Karpas-422 (cell line): ENCODE measurements around the gene SLC25A29. TPM values are rescaled to one million over a fixed set of nuclear protein-coding genes. Genes with fewer than 3 reads are reported as not detected.
A peak's percentile ranks its signal among the peaks of the same experiment; 100 is the strongest.
"Not testable (repeated sequence)": the region's sequence is repeated elsewhere in the genome, so short reads cannot be mapped to it uniquely, and the experiment has no call there.

ENCODE experiments used
- DNase-seq: peaks from one replicate; pipeline ENCODE4 v3.0.0-alpha.2; 2015
- H2AFZ ChIP-seq: fragments of 200-600 bp; sonication (generic); 2 replicates; pipeline ENCODE4 v1.6.1; 2014; ENCODE audit warnings: antibody characterized with exemption, low read length, mixed read lengths
- H3K27ac ChIP-seq: fragments of 200-600 bp; sonication (generic); 2 replicates; pipeline ENCODE4 v1.5.1; 2014; ENCODE audit warnings: mild to moderate bottlenecking, low read length, moderate library complexity
- H3K27me3 ChIP-seq: fragments of 200-600 bp; sonication (generic); 2 replicates; pipeline ENCODE4 v1.6.1; 2014; ENCODE audit warnings: low read length, mixed read lengths
- H3K36me3 ChIP-seq: fragments of 200-600 bp; sonication (generic); 2 replicates; pipeline ENCODE4 v1.6.1; 2014; ENCODE audit warnings: low read length, mixed read lengths; ENCODE audit not compliant: insufficient read depth
- H3K4me1 ChIP-seq: fragments of 200-600 bp; sonication (generic); 2 replicates; pipeline ENCODE4 v1.6.1; 2014; ENCODE audit warnings: mild to moderate bottlenecking, low read length, mixed read lengths
- H3K4me2 ChIP-seq: fragments of 200-600 bp; sonication (generic); 2 replicates; pipeline ENCODE4 v1.6.1; 2014; ENCODE audit warnings: low read length, low read depth, mild to moderate bottlenecking; ENCODE audit not compliant: poor library complexity, severe bottlenecking
- H3K4me3 ChIP-seq: fragments of 200-600 bp; sonication (generic); 2 replicates; pipeline ENCODE4 v1.5.1; 2014; ENCODE audit warnings: mild to moderate bottlenecking, antibody characterized with exemption, low read length, mixed read lengths
- H3K79me2 ChIP-seq: fragments of 200-600 bp; sonication (generic); 2 replicates; pipeline ENCODE4 v1.6.1; 2014; ENCODE audit warnings: mild to moderate bottlenecking, low read length, mixed read lengths
- H3K9ac ChIP-seq: fragments of 200-600 bp; sonication (generic); 2 replicates; pipeline ENCODE4 v1.6.0; 2014; ENCODE audit warnings: low read length
- H3K9me2 ChIP-seq: fragments of 200-600 bp; sonication (generic), shearing (Covaris generic); replicated peaks from 2 replicates; pipeline ENCODE4 v1.6.0; 2014; ENCODE audit warnings: mild to moderate bottlenecking, low read length, moderate library complexity; ENCODE audit not compliant: insufficient read depth
- H3K9me3 ChIP-seq: fragments of 300-700, 200-600 bp; sonication (generic); 2 replicates; pipeline ENCODE4 v1.6.1; 2014; ENCODE audit warnings: low read length, mixed read lengths
- H4K20me1 ChIP-seq: fragments of 200-600 bp; sonication (generic); 2 replicates; pipeline ENCODE4 v1.6.1; 2014; ENCODE audit warnings: mild to moderate bottlenecking, antibody characterized with exemption, low read length, low read depth; ENCODE audit not compliant: insufficient read depth
- total RNA-seq: library from RNA; depleted of rRNA; stranded (reverse); fragments of >200 nt; shearing (Covaris generic); gene quantifications from 2 replicates; pipeline ENCODE4 v1.2.3, GENCODE V29; 2014; ENCODE audit warnings: low replicate concordance

Gene SLC25A29
- total RNA-seq, 1 experiment from 2014 or later = 29.4 TPM

DNA sequence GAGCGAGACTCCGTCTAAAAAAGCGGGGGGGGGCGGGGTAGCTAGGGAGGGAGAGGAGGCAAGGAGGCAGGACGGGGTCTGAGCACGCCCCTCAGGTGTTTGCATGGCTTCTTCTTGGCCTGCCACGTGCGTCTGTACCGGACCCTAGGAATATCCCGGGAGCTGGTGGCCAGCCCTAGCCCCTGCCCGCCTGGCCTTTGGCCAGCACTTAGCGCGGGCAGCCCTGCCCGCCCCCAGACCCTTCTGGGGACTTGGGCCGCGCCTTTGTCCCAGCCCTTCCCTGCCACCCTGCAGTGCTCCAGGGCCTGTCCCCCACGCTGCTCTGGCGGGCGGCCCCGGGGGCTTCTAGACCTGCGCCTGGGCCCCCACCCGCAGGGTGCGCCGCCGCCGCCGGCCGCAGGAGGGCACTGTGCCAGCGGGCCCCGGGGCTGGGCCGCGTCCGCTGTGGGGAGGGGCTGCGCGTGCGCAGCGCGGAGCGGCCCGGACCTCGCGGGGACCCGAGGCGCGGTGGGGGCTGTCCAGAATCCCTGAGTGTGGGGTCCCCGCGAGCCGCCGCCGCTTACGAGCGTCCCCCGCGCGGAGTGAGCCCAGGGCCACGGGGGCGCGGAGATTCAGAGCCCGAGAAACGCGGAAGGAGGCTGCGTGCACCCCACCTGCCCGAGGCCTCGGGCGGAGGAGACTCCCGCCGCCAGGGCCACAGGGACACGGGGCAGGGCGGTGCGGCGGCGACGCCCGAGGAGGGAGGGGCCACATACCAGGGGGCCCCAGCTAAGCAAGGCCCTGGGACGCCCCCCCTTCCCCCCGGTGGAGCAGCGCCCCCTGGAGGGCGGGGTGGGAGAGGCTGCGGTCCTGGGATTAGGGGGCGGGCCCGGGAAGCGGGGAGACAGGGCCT, 21.0 kb downstream of the SLC25A29 start:
- no peaks in the 10 kb centered on the region for H3K9me2 ChIP-seq
- H3K4me1 ChIP-seq = peaks cover 61% of the 10 kb centered on the region
- peak overlapping the region; percentile 78 for H3K4me3 ChIP-seq
- no peaks in the 10 kb centered on the region for H3K9me3 ChIP-seq
- H3K79me2 ChIP-seq = peaks cover 37% of the 10 kb centered on the region
- peaks cover 4% of the 10 kb centered on the region; the same call in 1 of the 2 replicates for H3K36me3 ChIP-seq
- peak overlapping the region; percentile 96 for H3K4me2 ChIP-seq
- H4K20me1 ChIP-seq = 0 out of 2 replicates have a peak, but pooled peaks cover 8% of the 10 kb centered on the region
- peak overlapping the region; percentile 73; the same call in 1 of the 2 replicates for H2AFZ ChIP-seq
- no peaks in the 10 kb centered on the region for H3K27me3 ChIP-seq
- H3K27ac ChIP-seq = peak overlapping the region; percentile 75
- peak overlapping the region; percentile 94 for H3K9ac ChIP-seq
- peak; percentile 95 for DNase-seq

DNA sequence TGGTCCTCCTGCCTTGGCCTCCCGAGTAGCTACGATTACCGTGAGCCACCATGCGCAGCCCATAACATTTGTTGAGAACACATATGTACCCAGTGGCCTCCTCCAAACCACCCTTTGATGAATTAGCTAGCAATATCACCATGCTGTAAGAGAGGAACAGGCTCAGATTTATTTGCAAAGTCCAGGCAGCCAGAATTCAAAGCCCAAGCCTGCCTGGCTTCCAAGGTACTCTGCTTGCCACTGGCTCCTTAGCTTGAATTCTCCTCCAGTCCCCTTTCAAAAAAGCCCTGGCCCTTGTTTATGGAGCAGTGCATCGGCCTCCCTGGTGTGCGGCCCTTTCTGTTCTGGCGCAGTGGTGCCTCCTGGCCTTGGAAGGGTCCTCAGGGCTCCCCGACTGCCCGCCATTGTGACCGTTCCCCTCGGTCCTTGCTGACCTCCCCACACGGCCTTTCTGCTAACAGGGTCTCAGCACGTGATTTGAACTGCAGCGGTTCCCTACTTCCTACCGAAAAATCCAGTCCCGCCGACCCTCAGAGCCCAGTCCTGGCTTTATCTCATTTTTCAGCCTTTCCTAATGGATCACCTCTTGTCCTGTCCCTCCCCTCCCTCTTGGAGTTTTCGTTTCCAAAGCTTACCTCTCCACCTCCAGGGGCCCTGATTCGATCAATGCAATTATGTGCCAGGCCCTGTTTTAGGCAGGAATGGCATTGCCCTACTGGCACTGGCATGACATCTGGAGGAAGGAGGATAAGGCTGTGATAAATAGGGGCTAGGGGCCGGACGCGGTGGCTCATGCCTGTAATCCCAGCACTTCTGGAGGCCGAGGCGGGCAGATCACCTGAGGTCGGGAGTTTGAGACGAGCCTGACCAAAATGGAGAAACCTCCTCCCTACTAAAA, 22.0 kb downstream of the SLC25A29 start:
- Histone ChIP-seq H3K4me2 (peak overlapping the region; percentile 96), H3K4me1 (peaks cover 51% of the 10 kb centered on the region), H3K27ac (peak overlapping the region; percentile 75), H4K20me1 (0 out of 2 replicates have a peak, but pooled peaks cover 10% of the 10 kb centered on the region), H2AFZ (no peak overlapping the region), H3K9me2 (no peaks in the 10 kb centered on the region), H3K27me3 (no peaks in the 10 kb centered on the region), H3K4me3 (peak overlapping the region; percentile 78), H3K9ac (peak overlapping the region; percentile 94), H3K79me2 (peaks cover 47% of the 10 kb centered on the region), H3K36me3 (peaks cover 5% of the 10 kb centered on the region; the same call in 1 of the 2 replicates), H3K9me3 (no peaks in the 10 kb centered on the region)
- DNase-seq = no peak

DNA sequence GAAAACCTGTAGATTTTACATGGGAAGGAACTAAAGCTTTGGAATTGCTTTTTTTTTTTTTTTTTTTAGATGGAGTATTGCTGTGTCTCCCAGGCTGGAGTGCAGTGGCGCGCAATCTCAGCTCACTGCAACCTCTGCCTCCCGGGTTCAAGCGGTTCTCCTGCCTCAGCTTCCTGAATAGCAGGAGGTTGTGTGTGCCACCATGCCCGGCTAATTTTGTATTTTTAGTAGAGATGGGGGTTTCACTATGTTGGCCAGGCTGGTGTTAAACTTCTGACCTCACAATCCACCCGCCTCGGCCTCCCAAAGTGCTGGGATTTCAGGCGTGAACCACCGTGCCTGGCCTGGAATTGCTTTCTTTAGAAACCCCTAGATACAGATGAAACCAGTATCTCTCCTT, 22.8 kb downstream of the SLC25A29 start:
- not testable (repeated sequence) for H3K9me3 ChIP-seq, H3K27me3 ChIP-seq, H3K9me2 ChIP-seq, H3K4me3 ChIP-seq, H3K4me2 ChIP-seq, H3K27ac ChIP-seq, H3K9ac ChIP-seq, H3K36me3 ChIP-seq, H2AFZ ChIP-seq, DNase-seq
- H4K20me1 ChIP-seq = peaks cover 16% of the 10 kb centered on the region; the same call in 1 of the 2 replicates
- peaks cover 43% of the 10 kb centered on the region for H3K4me1 ChIP-seq
- H3K79me2 ChIP-seq = peaks cover 50% of the 10 kb centered on the region

DNA sequence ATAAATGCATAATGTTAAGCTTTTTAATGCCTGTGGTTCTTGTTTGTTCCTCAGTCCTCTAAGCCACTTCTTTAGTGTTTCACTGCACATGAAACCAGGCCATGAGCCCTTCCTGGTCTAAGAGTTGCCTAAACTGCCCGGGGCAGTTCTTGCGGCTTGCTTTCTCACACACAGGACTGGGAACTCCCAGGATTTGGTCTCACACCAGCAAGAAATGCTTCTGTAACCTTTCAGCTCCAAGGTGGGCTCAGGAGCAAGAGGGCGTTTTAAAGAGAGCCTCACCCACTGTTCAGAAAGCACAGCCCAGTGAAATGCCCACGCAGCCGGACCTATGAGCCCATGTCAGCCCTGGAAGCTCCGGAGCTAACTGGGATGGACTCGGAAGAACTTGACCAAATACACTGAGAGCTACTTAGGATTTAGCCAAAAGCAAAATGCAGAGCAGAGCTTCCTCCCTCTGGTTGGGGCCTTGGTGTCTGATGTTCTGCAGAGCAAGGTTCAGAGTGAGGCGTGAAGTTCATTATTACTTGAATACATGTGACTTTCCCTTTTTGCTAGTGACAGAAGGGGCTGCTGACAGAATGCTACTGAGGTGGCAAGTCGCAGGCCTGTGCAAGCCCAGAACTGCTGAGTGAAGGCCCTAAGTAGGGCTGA, 23.4 kb downstream of the SLC25A29 start:
- no peaks in the 10 kb centered on the region for H3K9me3 ChIP-seq
- H3K36me3 ChIP-seq = peaks cover 11% of the 10 kb centered on the region; the same call in 1 of the 2 replicates
- DNase-seq = no peak
- no peak overlapping the region for H3K9ac ChIP-seq
- no peak overlapping the region for H2AFZ ChIP-seq
- H3K27ac ChIP-seq = no peak overlapping the region
- H4K20me1 ChIP-seq = peaks cover 19% of the 10 kb centered on the region; the same call in 1 of the 2 replicates
- H3K4me2 ChIP-seq = no peak overlapping the region
- H3K4me3 ChIP-seq = no peak overlapping the region
- H3K79me2 ChIP-seq = peaks cover 56% of the 10 kb centered on the region
- no peaks in the 10 kb centered on the region for H3K9me2 ChIP-seq
- H3K4me1 ChIP-seq = peaks cover 39% of the 10 kb centered on the region
- no peaks in the 10 kb centered on the region for H3K27me3 ChIP-seq

DNA sequence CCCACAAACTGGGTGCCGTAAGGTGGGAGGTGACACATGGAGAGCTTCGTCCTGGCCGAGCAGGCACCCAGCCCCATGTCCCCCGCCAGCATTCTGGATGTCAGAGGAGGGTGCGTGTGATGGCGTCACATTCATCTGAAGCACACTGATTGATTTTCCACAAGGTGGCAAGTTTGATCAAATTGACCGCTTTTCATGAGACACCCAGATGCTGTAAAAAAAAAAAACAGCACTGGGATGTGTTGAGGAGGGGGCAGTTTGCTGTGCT, 24.2 kb downstream of the SLC25A29 start:
- no peak overlapping the region for H3K4me2 ChIP-seq
- peaks cover 19% of the 10 kb centered on the region; the same call in 1 of the 2 replicates for H4K20me1 ChIP-seq
- H3K27me3 ChIP-seq = no peaks in the 10 kb centered on the region
- no peak overlapping the region for H3K4me3 ChIP-seq
- H3K9ac ChIP-seq = no peak overlapping the region
- no peak overlapping the region for H3K27ac ChIP-seq
- H3K79me2 ChIP-seq = peaks cover 60% of the 10 kb centered on the region
- no peak for DNase-seq
- H3K36me3 ChIP-seq = peaks cover 15% of the 10 kb centered on the region; the same call in 1 of the 2 replicates
- no peaks in the 10 kb centered on the region for H3K9me3 ChIP-seq
- H2AFZ ChIP-seq = no peak overlapping the region
- peaks cover 30% of the 10 kb centered on the region for H3K4me1 ChIP-seq
- no peaks in the 10 kb centered on the region for H3K9me2 ChIP-seq

DNA sequence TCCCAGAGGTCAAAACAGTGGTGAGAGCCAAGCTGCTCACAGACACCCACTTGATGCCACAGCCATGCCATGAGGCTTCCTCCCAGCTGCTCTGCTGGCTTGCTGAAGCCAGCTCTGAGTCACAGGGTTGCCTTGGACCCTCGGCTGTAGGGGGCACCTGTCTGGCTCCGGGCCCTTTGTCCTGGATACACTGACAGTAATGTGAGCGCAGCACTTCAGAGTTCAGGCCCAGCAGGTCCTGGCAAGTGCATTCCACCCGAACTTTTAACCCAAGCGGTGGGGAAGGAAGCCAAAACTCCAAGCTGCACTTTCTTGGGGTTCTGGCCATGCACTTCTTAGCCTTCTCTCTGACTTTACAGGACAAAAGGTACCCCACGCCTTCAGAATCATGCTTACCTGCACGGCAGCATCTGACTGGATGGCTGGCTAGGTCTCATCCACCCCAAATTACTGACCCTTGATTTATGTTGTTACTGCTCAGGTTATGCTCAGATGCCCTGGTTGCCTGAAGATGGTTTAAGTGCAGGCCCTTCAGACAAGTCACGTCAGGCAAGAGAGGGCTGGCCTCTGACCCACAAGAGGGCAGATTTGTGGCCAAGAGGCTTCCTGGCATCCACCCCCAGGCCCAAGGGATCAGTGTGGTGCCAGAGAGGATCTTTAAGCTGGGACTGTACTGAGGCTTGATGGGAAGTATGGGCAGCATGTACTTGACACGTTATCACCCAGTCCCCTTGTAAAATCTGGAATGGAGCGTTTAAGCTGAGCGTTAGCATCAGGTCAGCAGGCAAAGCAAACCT, 24.8 kb downstream of the SLC25A29 start:
- no peaks in the 10 kb centered on the region for H3K9me2 ChIP-seq
- H4K20me1 ChIP-seq = peaks cover 20% of the 10 kb centered on the region; the same call in 1 of the 2 replicates
- H3K9ac ChIP-seq = no peak overlapping the region
- H3K27ac ChIP-seq = no peak overlapping the region
- H3K4me3 ChIP-seq = no peak overlapping the region
- H3K79me2 ChIP-seq = peaks cover 62% of the 10 kb centered on the region
- H3K4me2 ChIP-seq = no peak overlapping the region
- DNase-seq = no peak
- H3K36me3 ChIP-seq = peaks cover 18% of the 10 kb centered on the region; the same call in 1 of the 2 replicates
- H3K4me1 ChIP-seq = peaks cover 25% of the 10 kb centered on the region
- no peaks in the 10 kb centered on the region for H3K9me3 ChIP-seq
- H2AFZ ChIP-seq = no peak overlapping the region
- H3K27me3 ChIP-seq = no peaks in the 10 kb centered on the region

DNA sequence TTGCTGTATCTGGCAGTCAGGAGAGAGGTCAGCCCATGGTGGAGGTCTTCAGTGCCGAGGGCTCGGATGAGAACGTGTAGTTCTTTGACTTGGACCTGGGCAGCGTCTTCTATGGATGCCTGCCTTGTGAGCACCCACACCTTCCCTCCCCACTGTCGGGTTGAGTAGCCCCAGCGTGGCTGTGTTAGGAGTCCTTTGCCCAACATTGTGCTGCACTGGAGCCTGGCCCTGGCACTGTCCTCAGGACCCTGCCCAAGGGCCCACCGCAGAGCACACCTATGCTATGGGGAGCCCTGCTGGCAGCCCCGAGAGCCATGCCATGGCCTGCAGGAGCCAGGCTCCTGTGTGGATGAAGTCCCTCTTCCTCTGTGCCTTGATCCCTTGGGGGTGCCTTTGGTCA, 26.7 kb downstream of the SLC25A29 start:
- peaks cover 32% of the 10 kb centered on the region; the same call in 1 of the 2 replicates for H3K36me3 ChIP-seq
- 0 out of 2 replicates have a peak overlapping the region, but pooled peaks have one; percentile 0 for H3K27ac ChIP-seq
- H3K79me2 ChIP-seq = peaks cover 73% of the 10 kb centered on the region
- H3K4me1 ChIP-seq = peaks cover 7% of the 10 kb centered on the region
- no peaks in the 10 kb centered on the region for H3K9me2 ChIP-seq
- no peak for DNase-seq
- no peaks in the 10 kb centered on the region for H3K27me3 ChIP-seq
- H3K9me3 ChIP-seq = no peaks in the 10 kb centered on the region
- peaks cover 34% of the 10 kb centered on the region; the same call in 1 of the 2 replicates for H4K20me1 ChIP-seq
- H3K4me2 ChIP-seq = no peak overlapping the region
- H3K4me3 ChIP-seq = no peak overlapping the region
- no peak overlapping the region for H3K9ac ChIP-seq
- H2AFZ ChIP-seq = no peak overlapping the region
